ENCODE results near the gene ECHS1. TPM values are rescaled to one million over a fixed set of nuclear protein-coding genes. Genes with fewer than 3 reads are reported as not detected.
"Not testable (repeated sequence)": the region's sequence is repeated elsewhere in the genome, so short reads cannot be mapped to it uniquely, and the experiment has no call there.

Gene ECHS1
- total and polyA plus RNA-seq, 10 of the 15 experiments (the other 5 are each of a cell fraction or from before 2014, with no cell fraction given): 32.7 to 164 (median 62.4) TPM

DNA sequence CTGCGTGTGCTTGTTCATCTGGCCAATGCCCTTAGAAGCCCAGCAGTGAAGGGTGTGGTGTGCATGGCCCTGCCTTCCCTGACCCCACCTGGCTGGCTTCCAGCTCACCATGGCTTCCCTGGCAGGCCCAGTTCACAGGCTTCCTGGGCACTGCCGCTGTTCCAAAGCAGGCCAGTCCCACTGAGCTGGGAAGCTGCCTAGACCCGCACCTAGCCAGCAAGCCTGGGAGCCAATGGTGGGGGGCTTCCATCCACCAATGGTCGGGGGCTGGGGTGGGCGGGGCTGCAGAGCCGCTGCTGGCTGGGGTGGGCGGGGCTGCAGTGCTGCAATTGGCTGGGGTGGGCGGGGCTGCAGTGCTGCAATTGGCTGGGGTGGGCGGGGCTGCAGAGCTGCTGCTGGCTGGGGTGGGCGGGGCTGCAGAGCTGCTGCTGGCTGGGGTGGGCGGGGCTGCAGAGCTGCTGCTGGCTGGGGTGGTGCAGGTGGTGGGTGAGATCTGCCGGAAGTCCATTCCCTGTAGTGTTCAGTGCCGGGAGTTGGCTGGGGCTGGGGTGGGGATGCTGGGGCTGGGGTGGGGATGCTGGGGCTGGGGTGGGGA is 48.9 kb downstream of the ECHS1 start:
- intact Hi-C loops (cut with micrococcal nuclease; ENCODE audit: unreplicated experiment): no loop called here
- SMC1A ChIA-PET (ENCODE audit: uncharacterized antibody, unreplicated experiment): no interaction called here
- no peak overlapping the region for H3K27ac ChIP-seq (ENCODE audit: control insufficient read depth, insufficient read depth)
- H4K20me1 ChIP-seq (ENCODE audit: control insufficient read depth, insufficient read depth): no peaks in the 10 kb centered on the region
- CTCF ChIA-PET: interaction anchor here (1.9 kb wide), 1 partner anchor 9 kb away, joined by 4 read pairs; no protein-coding TSS in a partner anchor
- RAD21 ChIA-PET (ENCODE audit: unreplicated experiment): interaction anchor here (0.6 kb wide), 1 partner anchor 69 kb away, joined by 3 read pairs; no protein-coding TSS in a partner anchor
- ATAC-seq: peak; percentile 81
- H3K9ac ChIP-seq (ENCODE audit: control insufficient read depth, insufficient read depth, low read length): no peak overlapping the region
- H2AFZ ChIP-seq (ENCODE audit: control insufficient read depth, low read depth, low read length): no peak overlapping the region
- WGBS (ENCODE audit: insufficient coverage, insufficient replicate concordance, low lambda C conversion rate, missing lambda C conversion rate): 35% methylated on average over 10 of the region's 13 CpGs
- no peak for DNase-seq (ENCODE audit: low read depth, low spot score)
- H3K36me3 ChIP-seq (ENCODE audit: control insufficient read depth in 2 of 2, insufficient read depth in 2 of 2, low read length in 1 of 2): no peaks in the 10 kb centered on the region
- H3K79me2 ChIP-seq (ENCODE audit: control insufficient read depth, insufficient read depth, low read length): no peaks in the 10 kb centered on the region
- H3K27me3 ChIP-seq (replicated peaks in 1 of 2; ENCODE audit: control insufficient read depth in 2 of 2, insufficient read depth in 2 of 2, low read length in 1 of 2): peaks cover 4 to 5% of the 10 kb centered on the region in 2 experiments
- no peak for FAIRE-seq
- no peaks in the 10 kb centered on the region; the same call in 2 of the 3 replicates for H3K9me3 ChIP-seq (replicated peaks; ENCODE audit: control insufficient read depth, insufficient read depth, low read length)
- POLR2A ChIA-PET: no interaction called here
- no peaks in the 10 kb centered on the region for H3K4me1 ChIP-seq (ENCODE audit: control insufficient read depth, insufficient read depth, low read length)
- TF ChIP-seq CHD1 (IDR thresholded peaks at IDR 0.05; ENCODE audit: low read depth, low read length) (no peak), NFIC (IDR thresholded peaks at IDR 0.05; ENCODE audit: low read depth, low read length) (no peak), SIN3A (IDR thresholded peaks at IDR 0.05; ENCODE audit: low read depth, low read length) (no peak), MTA2 (IDR thresholded peaks at IDR 0.05; ENCODE audit: low read depth) (no peak), BRCA1 (IDR thresholded peaks at IDR 0.05; ENCODE audit: low read depth, low read length) (no peak)
- TF ChIP-seq, protein P1, sequence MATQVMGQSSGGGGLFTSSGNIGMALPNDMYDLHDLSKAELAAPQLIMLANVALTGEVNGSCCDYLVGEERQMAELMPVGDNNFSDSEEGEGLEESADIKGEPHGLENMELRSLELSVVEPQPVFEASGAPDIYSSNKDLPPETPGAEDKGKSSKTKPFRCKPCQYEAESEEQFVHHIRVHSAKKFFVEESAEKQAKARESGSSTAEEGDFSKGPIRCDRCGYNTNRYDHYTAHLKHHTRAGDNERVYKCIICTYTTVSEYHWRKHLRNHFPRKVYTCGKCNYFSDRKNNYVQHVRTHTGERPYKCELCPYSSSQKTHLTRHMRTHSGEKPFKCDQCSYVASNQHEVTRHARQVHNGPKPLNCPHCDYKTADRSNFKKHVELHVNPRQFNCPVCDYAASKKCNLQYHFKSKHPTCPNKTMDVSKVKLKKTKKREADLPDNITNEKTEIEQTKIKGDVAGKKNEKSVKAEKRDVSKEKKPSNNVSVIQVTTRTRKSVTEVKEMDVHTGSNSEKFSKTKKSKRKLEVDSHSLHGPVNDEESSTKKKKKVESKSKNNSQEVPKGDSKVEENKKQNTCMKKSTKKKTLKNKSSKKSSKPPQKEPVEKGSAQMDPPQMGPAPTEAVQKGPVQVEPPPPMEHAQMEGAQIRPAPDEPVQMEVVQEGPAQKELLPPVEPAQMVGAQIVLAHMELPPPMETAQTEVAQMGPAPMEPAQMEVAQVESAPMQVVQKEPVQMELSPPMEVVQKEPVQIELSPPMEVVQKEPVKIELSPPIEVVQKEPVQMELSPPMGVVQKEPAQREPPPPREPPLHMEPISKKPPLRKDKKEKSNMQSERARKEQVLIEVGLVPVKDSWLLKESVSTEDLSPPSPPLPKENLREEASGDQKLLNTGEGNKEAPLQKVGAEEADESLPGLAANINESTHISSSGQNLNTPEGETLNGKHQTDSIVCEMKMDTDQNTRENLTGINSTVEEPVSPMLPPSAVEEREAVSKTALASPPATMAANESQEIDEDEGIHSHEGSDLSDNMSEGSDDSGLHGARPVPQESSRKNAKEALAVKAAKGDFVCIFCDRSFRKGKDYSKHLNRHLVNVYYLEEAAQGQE (IDR thresholded peaks at IDR 0.05; ENCODE audit: low read depth, low read length): no peak
- TF ChIP-seq, protein P2, sequence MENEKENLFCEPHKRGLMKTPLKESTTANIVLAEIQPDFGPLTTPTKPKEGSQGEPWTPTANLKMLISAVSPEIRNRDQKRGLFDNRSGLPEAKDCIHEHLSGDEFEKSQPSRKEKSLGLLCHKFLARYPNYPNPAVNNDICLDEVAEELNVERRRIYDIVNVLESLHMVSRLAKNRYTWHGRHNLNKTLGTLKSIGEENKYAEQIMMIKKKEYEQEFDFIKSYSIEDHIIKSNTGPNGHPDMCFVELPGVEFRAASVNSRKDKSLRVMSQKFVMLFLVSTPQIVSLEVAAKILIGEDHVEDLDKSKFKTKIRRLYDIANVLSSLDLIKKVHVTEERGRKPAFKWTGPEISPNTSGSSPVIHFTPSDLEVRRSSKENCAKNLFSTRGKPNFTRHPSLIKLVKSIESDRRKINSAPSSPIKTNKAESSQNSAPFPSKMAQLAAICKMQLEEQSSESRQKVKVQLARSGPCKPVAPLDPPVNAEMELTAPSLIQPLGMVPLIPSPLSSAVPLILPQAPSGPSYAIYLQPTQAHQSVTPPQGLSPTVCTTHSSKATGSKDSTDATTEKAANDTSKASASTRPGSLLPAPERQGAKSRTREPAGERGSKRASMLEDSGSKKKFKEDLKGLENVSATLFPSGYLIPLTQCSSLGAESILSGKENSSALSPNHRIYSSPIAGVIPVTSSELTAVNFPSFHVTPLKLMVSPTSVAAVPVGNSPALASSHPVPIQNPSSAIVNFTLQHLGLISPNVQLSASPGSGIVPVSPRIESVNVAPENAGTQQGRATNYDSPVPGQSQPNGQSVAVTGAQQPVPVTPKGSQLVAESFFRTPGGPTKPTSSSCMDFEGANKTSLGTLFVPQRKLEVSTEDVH (IDR thresholded peaks at IDR 0.05; ENCODE audit: low read depth, partially characterized antibody): no peak
- TF ChIP-seq, protein P3, sequence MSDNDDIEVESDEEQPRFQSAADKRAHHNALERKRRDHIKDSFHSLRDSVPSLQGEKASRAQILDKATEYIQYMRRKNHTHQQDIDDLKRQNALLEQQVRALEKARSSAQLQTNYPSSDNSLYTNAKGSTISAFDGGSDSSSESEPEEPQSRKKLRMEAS (IDR thresholded peaks at IDR 0.05; ENCODE audit: low read depth, low read length): no peak
- in situ Hi-C loops (cut with MboI): no loop called here
- H3K4me2 ChIP-seq (ENCODE audit: control insufficient read depth, insufficient read depth): no peak overlapping the region
- no TSS peak for BruUV-seq (replicated peaks)
- no peak overlapping the region for H3K4me3 ChIP-seq

DNA sequence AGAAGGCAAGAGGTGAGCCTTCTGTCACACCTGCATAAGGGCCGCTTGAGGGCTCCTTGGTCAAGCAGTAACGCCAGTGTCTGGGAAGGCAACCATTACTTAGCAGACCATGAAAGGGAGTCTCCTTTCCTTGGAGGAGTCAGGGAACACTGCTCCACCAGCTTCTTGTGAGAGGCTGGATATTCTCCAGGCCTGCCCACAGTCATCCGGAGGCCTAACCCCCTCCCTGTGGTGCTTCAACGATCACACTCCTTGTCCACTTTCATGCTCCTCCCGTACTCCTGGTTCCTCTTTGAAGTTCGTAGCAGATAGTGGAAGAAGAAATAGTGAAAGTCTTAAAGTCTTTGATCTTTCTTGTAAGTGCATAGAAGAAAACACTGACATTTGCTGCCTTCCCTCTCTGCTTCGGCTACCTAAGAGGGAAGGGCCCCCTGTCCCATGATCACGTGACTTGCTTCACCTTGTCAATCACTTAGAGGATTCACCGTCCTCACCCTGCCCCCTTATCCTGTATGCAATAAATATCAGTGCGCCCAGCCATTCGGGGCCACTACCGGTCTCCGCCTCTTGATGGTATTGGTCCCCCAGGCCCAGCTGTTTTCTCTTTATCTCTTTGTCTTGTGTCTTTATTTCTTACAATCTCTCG is 51.0 kb downstream of the ECHS1 start:
- POLR2A ChIA-PET; BruUV-seq (replicated peaks); H3K4me2 ChIP-seq (ENCODE audit: control insufficient read depth, insufficient read depth); ATAC-seq; H3K9ac ChIP-seq (ENCODE audit: control insufficient read depth, insufficient read depth, low read length); H3K36me3 ChIP-seq (ENCODE audit: control insufficient read depth in 2 of 2, insufficient read depth in 2 of 2, low read length in 1 of 2); H3K4me1 ChIP-seq (ENCODE audit: control insufficient read depth, insufficient read depth, low read length); H3K4me3 ChIP-seq; H3K79me2 ChIP-seq (ENCODE audit: control insufficient read depth, insufficient read depth, low read length); H4K20me1 ChIP-seq (ENCODE audit: control insufficient read depth, insufficient read depth); SMC1A ChIA-PET (ENCODE audit: uncharacterized antibody, unreplicated experiment); H3K27ac ChIP-seq (ENCODE audit: control insufficient read depth, insufficient read depth); CTCF ChIA-PET; intact Hi-C loops (cut with micrococcal nuclease; ENCODE audit: unreplicated experiment); H3K27me3 ChIP-seq (replicated peaks in 1 of 2; ENCODE audit: control insufficient read depth in 2 of 2, insufficient read depth in 2 of 2, low read length in 1 of 2); DNase-seq (ENCODE audit: low read depth, low spot score); in situ Hi-C loops (cut with MboI); H2AFZ ChIP-seq (ENCODE audit: control insufficient read depth, low read depth, low read length); RAD21 ChIA-PET (ENCODE audit: unreplicated experiment); H3K9me3 ChIP-seq (replicated peaks; ENCODE audit: control insufficient read depth, insufficient read depth, low read length): not testable (repeated sequence)
- 57% methylated on average over 12 of the region's 14 CpGs for WGBS (ENCODE audit: insufficient coverage, insufficient replicate concordance, low lambda C conversion rate, missing lambda C conversion rate)
- peak; percentile 38 for FAIRE-seq

Measured in GM12878 (cell line).